HuH-7 (cell line): Measurements from ENCODE around the gene KSR1.
"Not testable (repeated sequence)": the region's sequence is repeated elsewhere in the genome, so short reads cannot be mapped to it uniquely, and the experiment has no call there.

Source experiments
- DNase-seq: peaks from one replicate; pipeline ENCODE4 v3.0.0; 2011; ENCODE audit warnings: low spot score

KSR1 gene

GRCh38 chr17:27657620-27658019 is 201.4 kb downstream of the KSR1 start:
- no peak for DNase-seq

- DNase-seq, result no peak
Observed at GRCh38 chr17:27659683-27660082, 203.4 kb downstream of the KSR1 start.

- no peak for DNase-seq
Observed at GRCh38 chr17:27660436-27660835, 204.2 kb downstream of the KSR1 start.

GRCh38 chr17:27663936-27664605 is 207.8 kb downstream of the KSR1 start:
- no peak for DNase-seq

- DNase-seq, result no peak
Observed at GRCh38 chr17:27664606-27664965, 208.3 kb downstream of the KSR1 start.

GRCh38 chr17:27665549-27665948 is 209.3 kb downstream of the KSR1 start:
- DNase-seq, result no peak

- DNase-seq, result not testable (repeated sequence)
Observed at GRCh38 chr17:27666270-27666669, 210.0 kb downstream of the KSR1 start.

GRCh38 chr17:27666831-27667560 is 210.7 kb downstream of the KSR1 start:
- no peak for DNase-seq

- no peak for DNase-seq
Observed at GRCh38 chr17:27667656-27668487, 211.6 kb downstream of the KSR1 start.

- DNase-seq, result no peak
Observed at GRCh38 chr17:27668488-27668823, 212.2 kb downstream of the KSR1 start.

- DNase-seq, result no peak
Observed at GRCh38 chr17:27669136-27669535, 212.9 kb downstream of the KSR1 start.

- no peak for DNase-seq
Observed at GRCh38 chr17:27669850-27670249, 213.6 kb downstream of the KSR1 start.

GRCh38 chr17:27670791-27671590 is 214.7 kb downstream of the KSR1 start:
- no peak for DNase-seq

GRCh38 chr17:27671591-27671910 is 215.3 kb downstream of the KSR1 start:
- DNase-seq, result no peak

- not testable (repeated sequence) for DNase-seq
Observed at GRCh38 chr17:27671977-27672480, 215.8 kb downstream of the KSR1 start.

- DNase-seq, result no peak
Observed at GRCh38 chr17:27674335-27674734, 218.1 kb downstream of the KSR1 start.
